HL-60 (cell line): ENCODE data around the gene RFLNA.

ENCODE experiments used
- DNase-seq, 2 experiments: peaks; one replicate each; pipeline ENCODE4 v3.0.0-alpha.2; 2010 to 2020; ENCODE audit warnings: low read depth in 1 of 2, low spot score in 1 of 2
- H3K27ac ChIP-seq: fragments of 250-450 bp; sonication (Bioruptor Pico); replicated peaks from 2 replicates; pipeline ENCODE4 v1.5.1; 2020; ENCODE audit warnings: mild to moderate bottlenecking, moderate library complexity
- H3K27me3 ChIP-seq: fragments of 250-450 bp; sonication (Bioruptor Pico); 2 replicates; pipeline ENCODE4 v1.5.1; 2021; ENCODE audit warnings: mild to moderate bottlenecking, moderate library complexity; ENCODE audit not compliant: insufficient read depth, poor library complexity, severe bottlenecking
- H3K4me3 ChIP-seq: replicated peaks from 2 replicates; pipeline ENCODE4 v1.5.1; 2011; ENCODE audit warnings: mild to moderate bottlenecking, control low read depth, low read length; ENCODE audit not compliant: insufficient read depth
- CTCF ChIP-seq: IDR thresholded peaks from one replicate; pipeline ENCODE4 v1.5.1; 2011; ENCODE audit warnings: low read length, control low read depth, inconsistent platforms; ENCODE audit not compliant: insufficient read depth
- GABPA ChIP-seq: IDR thresholded peaks from 2 replicates; pipeline ENCODE4 v1.6.1; 2012; ENCODE audit warnings: low read depth
- POLR2AphosphoS5 ChIP-seq: IDR thresholded peaks from 2 replicates; pipeline ENCODE4 v1.6.1; 2012; ENCODE audit warnings: low read depth
- REST ChIP-seq: IDR thresholded peaks from 2 replicates; pipeline ENCODE4 v1.6.1; 2012; ENCODE audit warnings: low read depth; ENCODE audit not compliant: insufficient replicate concordance
- SPI1 ChIP-seq: IDR thresholded peaks from 2 replicates; pipeline ENCODE4 v1.6.1; 2012; ENCODE audit warnings: low read depth, mild to moderate bottlenecking, borderline replicate concordance

Gene RFLNA

DNA sequence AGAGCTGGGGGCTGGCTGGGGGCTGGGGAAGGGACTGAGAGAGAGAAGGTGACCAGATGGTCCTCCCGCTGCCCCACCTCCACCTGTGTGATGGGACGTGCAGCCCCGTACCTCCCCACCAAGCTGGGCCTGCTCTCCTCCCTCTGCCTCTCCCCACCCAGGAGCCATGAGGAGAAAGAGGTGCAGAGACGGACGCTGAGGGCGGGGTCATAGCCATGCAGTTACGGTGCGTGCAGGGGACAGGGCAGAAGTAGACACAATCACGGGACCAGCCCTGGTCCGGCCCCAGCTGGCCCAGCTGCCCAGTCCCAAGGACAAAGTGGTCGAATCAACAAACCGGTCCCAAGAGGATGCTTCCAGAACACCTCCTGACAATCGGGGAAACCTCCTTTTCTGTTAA lies 33.2 kb downstream of the RFLNA start:
- Histone ChIP-seq H3K27me3 (no peaks in the 10 kb centered on the region), H3K4me3 (no peak overlapping the region), H3K27ac (no peak overlapping the region)
- no peak for TF ChIP-seq POLR2AphosphoS5
- TF ChIP-seq REST: no peak
- TF ChIP-seq GABPA: no peak
- no peak for TF ChIP-seq SPI1
- no peak for TF ChIP-seq CTCF
- no peak for DNase-seq

- TF ChIP-seq CTCF (no peak), GABPA (no peak), SPI1 (no peak), POLR2AphosphoS5 (no peak), REST (no peak)
- no peak for DNase-seq
These were observed 33.7 kb downstream of the RFLNA start for GRCh38 chr12:124328636-124329035.

DNA sequence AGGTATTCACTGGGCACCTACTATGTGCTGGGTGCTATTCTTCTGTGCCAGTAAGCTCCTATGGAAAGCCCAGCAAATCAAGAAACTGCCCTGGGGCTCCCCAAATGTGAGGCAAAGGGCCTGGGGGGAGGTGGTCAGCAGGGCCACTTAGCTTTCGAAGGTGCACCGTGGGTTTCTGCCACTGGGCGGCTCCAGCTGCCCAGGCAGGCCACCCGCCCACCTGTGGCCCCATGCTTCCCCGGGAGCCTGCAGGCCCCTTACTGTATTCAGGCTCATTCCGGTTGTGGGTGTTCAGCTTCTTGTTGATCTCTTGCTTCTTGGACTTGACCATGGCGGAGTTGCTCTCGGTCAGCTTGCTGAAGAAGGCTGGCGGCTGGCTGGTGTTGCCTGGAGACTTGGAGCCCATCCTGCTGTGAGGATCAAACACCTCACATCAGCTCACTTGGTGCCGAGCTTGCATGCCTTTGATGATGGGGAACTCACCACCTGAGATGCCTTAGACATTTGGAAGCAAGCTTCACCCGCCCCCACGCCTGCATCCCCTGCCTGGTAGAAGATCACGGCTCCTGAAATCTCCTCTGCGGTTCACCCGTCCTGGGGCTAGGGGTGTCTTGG lies 37.3 kb downstream of the RFLNA start:
- TF ChIP-seq GABPA (no peak), SPI1 (no peak), POLR2AphosphoS5 (no peak), REST (no peak), CTCF (no peak)
- no peak overlapping the region for H3K4me3 ChIP-seq
- no peak overlapping the region for H3K27ac ChIP-seq
- no peak for DNase-seq
- no peaks in the 10 kb centered on the region for H3K27me3 ChIP-seq

More at GRCh38 chr12:124328636-124329035, 33.7 kb downstream of the RFLNA start:
- H3K27me3 ChIP-seq: no peaks in the 10 kb centered on the region
- H3K4me3 ChIP-seq: no peak overlapping the region
- H3K27ac ChIP-seq: no peak overlapping the region
